HepG2 (cell line): Measurements from ENCODE around the gene SIVA1. TPM values are rescaled to one million over a fixed set of nuclear protein-coding genes. Genes with fewer than 3 reads are reported as not detected.

Experiments used
- ATAC-seq: fragments of 200-7000 bp; cut with Tn5 transposase; 3 replicates; pipeline ENCODE4 v1.9.1; 2020; ENCODE audit warnings: mild to moderate bottlenecking, moderate library complexity
- BruUV-seq: library from RNA; stranded (reverse); fragments of 400-500 nt; replicated peaks from 2 replicates; lab custom pipeline; 2021; lab: Mats Ljungman, UMichigan
- CTCF ChIA-PET: fragments of 300-600 bp; formaldehyde crosslinking; extraction: SDS; loops from one replicate; lab custom pipeline; 2021; ENCODE audit warnings: low total read pairs, inconsistent platforms, low intra/inter-chr PET ratio; lab: Yijun Ruan, JAX
- POLR2A ChIA-PET: fragments of 350-600 bp; sonication (Branson Sonifier 250); formaldehyde crosslinking; loops from one replicate; lab custom pipeline; 2020; ENCODE audit warnings: antibody characterized with exemption, inconsistent platforms; lab: Yijun Ruan, JAX
- DNase-seq: peaks from one replicate; pipeline ENCODE4 v3.0.0-alpha.2; 2015; ENCODE audit warnings: low spot score
- FAIRE-seq: peaks from 3 replicates; lab custom pipeline; 2011; peaks lifted over from hg19 to GRCh38; lab: Jason Lieb, UNC
- H2AFZ ChIP-seq: one replicate; pipeline ENCODE4 v1.6.1; 2011; ENCODE audit warnings: low read length, inconsistent platforms
- H3K27ac ChIP-seq: fragments of 300-600 bp; 3 replicates; pipeline ENCODE4 v1.8.0; 2011; ENCODE audit warnings: mixed run types, mild to moderate bottlenecking, mixed read lengths, low read length, inconsistent platforms; ENCODE audit not compliant: insufficient read depth; ENCODE audit errors: extremely low read length
- H3K27me3 ChIP-seq, 2 experiments: fragments of 200-600 bp in 1 of 2; 2 replicates in 1 of 2; 3 replicates in 1 of 2; pipeline versions ENCODE4 v1.6.0 to v1.8.0; 2011; ENCODE audit warnings: low read length in 2 of 2, mild to moderate bottlenecking in 2 of 2, moderate library complexity in 2 of 2, inconsistent platforms in 1 of 2; ENCODE audit not compliant: insufficient read depth in 2 of 2, control insufficient read depth in 1 of 2
- H3K36me3 ChIP-seq, 2 experiments: fragments of 200-600 bp in 1 of 2; replicated peaks in 1 of 2; 2 replicates in 1 of 2; 3 replicates in 1 of 2; pipeline versions ENCODE4 v1.5.1 to v1.8.0; 2011; ENCODE audit warnings: low read length in 2 of 2, inconsistent platforms in 1 of 2; ENCODE audit not compliant: insufficient read depth in 2 of 2, control insufficient read depth in 1 of 2
- H3K4me1 ChIP-seq: 2 replicates; pipeline ENCODE4 v1.5.1; 2012; ENCODE audit warnings: low read length, inconsistent platforms; ENCODE audit not compliant: insufficient read depth
- H3K4me2 ChIP-seq: 2 replicates; pipeline ENCODE4 v1.6.0; 2011; ENCODE audit warnings: low read depth, low read length, inconsistent platforms
- H3K4me3 ChIP-seq, 3 experiments: fragments of 200-600 bp in 1 of 3; sonication (generic), shearing (Covaris generic) in 1 of 3; replicated peaks in 1 of 3; 2 replicates each; pipeline ENCODE4 v1.5.1; 2011 to 2016; ENCODE audit warnings: low read length in 3 of 3, inconsistent platforms in 2 of 3, low read depth in 2 of 3, mild to moderate bottlenecking in 2 of 3, control low read depth in 1 of 3, mixed read lengths in 1 of 3; ENCODE audit not compliant: insufficient read depth in 1 of 3
- H3K79me2 ChIP-seq: one replicate; pipeline ENCODE4 v1.6.1; 2011; ENCODE audit warnings: low read length, inconsistent platforms; ENCODE audit not compliant: insufficient read depth
- H3K9ac ChIP-seq: 2 replicates; pipeline ENCODE4 v1.6.0; 2011; ENCODE audit warnings: mild to moderate bottlenecking, low read depth, low read length, inconsistent platforms; ENCODE audit not compliant: insufficient read depth
- H3K9me3 ChIP-seq: 2 replicates; pipeline ENCODE4 v1.5.1; 2012; ENCODE audit warnings: mild to moderate bottlenecking, low read length
- H4K20me1 ChIP-seq: 2 replicates; pipeline ENCODE4 v1.6.0; 2011; ENCODE audit warnings: inconsistent platforms, mild to moderate bottlenecking, low read length, moderate library complexity; ENCODE audit not compliant: insufficient read depth
- BCL3 ChIP-seq: sonication (generic); formaldehyde crosslinking; IDR thresholded peaks from 2 replicates; pipeline ENCODE4 v1.5.1; 2020; ENCODE audit warnings: mild to moderate bottlenecking, missing genetic modification reagents, moderate library complexity
- KMT2A ChIP-seq: sonication (generic); formaldehyde crosslinking; IDR thresholded peaks from 2 replicates; pipeline ENCODE4 v1.4.0; 2020; ENCODE audit warnings: missing genetic modification reagents
- PHF21A ChIP-seq: sonication (generic); formaldehyde crosslinking; IDR thresholded peaks from 2 replicates; pipeline ENCODE4 v1.5.0; 2020; ENCODE audit warnings: mild to moderate bottlenecking, missing genetic modification reagents
- PRDM10 ChIP-seq: sonication (generic); formaldehyde crosslinking; IDR thresholded peaks from 2 replicates; pipeline ENCODE4 v1.4.0; 2020; ENCODE audit warnings: low read depth, missing genetic modification reagents
- STAT6 ChIP-seq: sonication (generic); formaldehyde crosslinking; IDR thresholded peaks from 2 replicates; pipeline ENCODE4 v1.4.0; 2020; ENCODE audit warnings: missing genetic modification reagents, mild to moderate bottlenecking, borderline replicate concordance
- THAP11 ChIP-seq: IDR thresholded peaks from 2 replicates; pipeline ENCODE4 v1.6.1; 2016; ENCODE audit warnings: missing biosample characterization, missing genetic modification reagents
- ZFP90 ChIP-seq: sonication (generic); formaldehyde crosslinking; IDR thresholded peaks from 2 replicates; pipeline ENCODE4 v1.8.0; 2022; ENCODE audit warnings: missing genetic modification reagents, mild to moderate bottlenecking, inconsistent platforms, borderline replicate concordance
- ZFP91 ChIP-seq: sonication (generic); formaldehyde crosslinking; IDR thresholded peaks from 2 replicates; pipeline ENCODE4 v1.9.0; 2022; ENCODE audit warnings: missing genetic modification reagents, mild to moderate bottlenecking, borderline replicate concordance
- ZNF235 ChIP-seq: sonication (generic); formaldehyde crosslinking; IDR thresholded peaks from 2 replicates; pipeline ENCODE4 v1.8.1; 2023; ENCODE audit warnings: mild to moderate bottlenecking, missing genetic modification reagents, borderline replicate concordance
- ZNF543 ChIP-seq: sonication (generic); formaldehyde crosslinking; IDR thresholded peaks from 2 replicates; pipeline ENCODE4 v1.4.0; 2020; ENCODE audit warnings: mild to moderate bottlenecking, missing genetic modification reagents
- WGBS: methylation state at CpG from one replicate; pipeline ENCODE4 v1.1.6; 2017; ENCODE audit warnings: low lambda C conversion rate; 5-methylcytosine and 5-hydroxymethylcytosine counted together
- in situ Hi-C: cut with HindIII; loops from 2 replicates; pipeline ENCODE4 v1.10.0; 2017; ENCODE audit warnings: low pct_unique_long_range_greater_than_20kb; ENCODE audit not compliant: extremely low pct_ligation_motif_present
- intact Hi-C: fragments of 100-400 bp; cut with micrococcal nuclease; formaldehyde crosslinking; loops from one replicate; pipeline ENCODE4 v1.10.0; 2022; ENCODE audit not compliant: unreplicated experiment
- polyA plus RNA-seq, 8 experiments: library from polyadenylated mRNA; depleted of rRNA in 3 of 8; stranded (reverse) in 7 of 8; unstranded in 1 of 8; fragments of >200 nt; fragmentation: Illumina TruSeq in 4 of 8; extraction: Trizol in 4 of 8; gene quantifications; 2 replicates each; pipeline versions ENCODE4 v1.2.1 to v1.2.3, GENCODE V29; 2011 to 2016; ENCODE audit warnings: low read depth in 4 of 8, missing spikeins in 1 of 8, mixed read lengths in 1 of 8; ENCODE audit not compliant: insufficient read depth in 1 of 8
- total RNA-seq, 5 experiments: library from RNA; depleted of rRNA; stranded (reverse); fragments of >200 nt; fragmentation: Illumina TruSeq; extraction: Trizol; gene quantifications; 2 replicates each; pipeline ENCODE4 v1.2.3, GENCODE V29; 2016; ENCODE audit warnings: low read depth in 1 of 5

Gene SIVA1
- total and polyA plus RNA-seq, 2 of the 13 experiments (the other 11 are each of a cell fraction or from before 2014, with no cell fraction given), result 123 to 186 TPM

GRCh38 chr14:104796687-104797081 is 43.7 kb downstream of the SIVA1 start:
- no peak for FAIRE-seq
- intact Hi-C loops (loop anchor here (2.0 kb wide), 1 partner anchor 24 kb away; no protein-coding TSS in a partner anchor), in situ Hi-C loops (no loop called here)
- Histone ChIP-seq H4K20me1 (peaks cover 12% of the 10 kb centered on the region), H3K4me1 (peaks cover 69% of the 10 kb centered on the region), H3K4me2 (peak overlapping the region; percentile 100), H3K4me3 (peak overlapping the region; percentile 74 to 92 (median 88)), H2AFZ (no peak overlapping the region), H3K79me2 (peaks cover 25% of the 10 kb centered on the region), H3K9ac (peak overlapping the region; percentile 73), H3K36me3 (peaks cover 0 to 3% of the 10 kb centered on the region in 2 experiments; a peak in 1 of 5 replicates), H3K27me3 (no peaks in the 10 kb centered on the region), H3K27ac (peak overlapping the region; percentile 52), H3K9me3 (no peaks in the 10 kb centered on the region)
- no peak for DNase-seq
- 80% methylated on average over 1 of the region's 6 CpGs for WGBS
- POLR2A ChIA-PET, result interaction anchor here (1.4 to 4.1 kb wide), 4 partner anchors 28 to 44 kb away, joined by 5 to 23 read pairs (median 10); partner anchors contain the start of gene SIVA1
- TSS peak; percentile 31 for BruUV-seq
- CTCF ChIA-PET, result no interaction called here
- ATAC-seq, result peak; percentile 3
- TF ChIP-seq KMT2A (CRISPR knock-in tag), result no peak
- 0 out of 2 replicates have a peak, but pooled peaks have one; percentile 19 for TF ChIP-seq PHF21A (CRISPR knock-in tag)
- no peak for TF ChIP-seq ZNF235 (CRISPR knock-in tag)
- 0 out of 2 replicates have a peak, but pooled peaks have one; percentile 24 for TF ChIP-seq ZFP91 (CRISPR knock-in tag)
- TF ChIP-seq BCL3 (CRISPR knock-in tag), result 0 out of 2 replicates have a peak, but pooled peaks have one; percentile 11
- 0 out of 2 replicates have a peak, but pooled peaks have one; percentile 8 for TF ChIP-seq THAP11 (CRISPR knock-in tag)
- no peak for TF ChIP-seq PRDM10 (CRISPR knock-in tag)
- TF ChIP-seq ZFP90, result peak; percentile 34; the same call in 1 of the 2 replicates
- 0 out of 2 replicates have a peak, but pooled peaks have one; percentile 4 for TF ChIP-seq STAT6 (CRISPR knock-in tag)
- TF ChIP-seq ZNF543, result peak; percentile 64; the same call in 1 of the 2 replicates
